Upper lobe of right lung (tissue), 1 donor: ENCODE results near the gene YPEL1. TPM values are rescaled to one million over a fixed set of nuclear protein-coding genes. Genes with fewer than 3 reads are reported as not detected.
A peak's percentile ranks its signal among the peaks of the same experiment; 100 is the strongest.

Experiments
- ATAC-seq: fragments of 200-7000 bp; cut with Tn5 transposase; one replicate; pipeline ENCODE4 v1.9.1; 2020; ENCODE audit warnings: mild to moderate bottlenecking, moderate library complexity
- DNase-seq: peaks from one replicate; pipeline ENCODE4 v3.0.0-alpha.2; 2020
- H3K27ac ChIP-seq: fragments of 200-600 bp; one replicate; pipeline ENCODE4 v1.8.0; 2022
- H3K27me3 ChIP-seq: fragments of 200-600 bp; one replicate; pipeline ENCODE4 v1.8.0; 2022; ENCODE audit warnings: mild to moderate bottlenecking
- H3K36me3 ChIP-seq: fragments of 200-600 bp; one replicate; pipeline ENCODE4 v1.8.0; 2022
- H3K4me1 ChIP-seq: fragments of 200-600 bp; one replicate; pipeline ENCODE4 v1.8.0; 2022
- H3K4me3 ChIP-seq: fragments of 200-600 bp; one replicate; pipeline ENCODE4 v1.8.0; 2022; ENCODE audit warnings: mild to moderate bottlenecking
- H3K9me3 ChIP-seq: fragments of 200-600 bp; one replicate; pipeline ENCODE4 v1.8.0; 2022
- intact Hi-C: fragments of 100-400 bp; cut with DNase I; formaldehyde crosslinking; loops from one replicate; pipeline ENCODE4 v1.11.0; 2022
- total RNA-seq: library from RNA; stranded (reverse); fragmentation: NEBNext Ultra II Directional; extraction: Animal tissue kit (Norgen Biotek cat#: 25700); gene quantifications from one replicate; pipeline ENCODE4 v1.2.1, GENCODE V29; 2021
- TF ChIP-seq, protein P1 (sequence below): fragments of 200-600 bp; IDR thresholded peaks from one replicate; pipeline ENCODE4 v1.8.0; 2022; ENCODE audit warnings: antibody characterized with exemption
- donor health status: DM: no; HTN: yes; CAD: no; lungs with severe emphysema.

The YPEL1 gene
- total RNA-seq, 1 donor from 2014 or later = 6.7 TPM

DNA sequence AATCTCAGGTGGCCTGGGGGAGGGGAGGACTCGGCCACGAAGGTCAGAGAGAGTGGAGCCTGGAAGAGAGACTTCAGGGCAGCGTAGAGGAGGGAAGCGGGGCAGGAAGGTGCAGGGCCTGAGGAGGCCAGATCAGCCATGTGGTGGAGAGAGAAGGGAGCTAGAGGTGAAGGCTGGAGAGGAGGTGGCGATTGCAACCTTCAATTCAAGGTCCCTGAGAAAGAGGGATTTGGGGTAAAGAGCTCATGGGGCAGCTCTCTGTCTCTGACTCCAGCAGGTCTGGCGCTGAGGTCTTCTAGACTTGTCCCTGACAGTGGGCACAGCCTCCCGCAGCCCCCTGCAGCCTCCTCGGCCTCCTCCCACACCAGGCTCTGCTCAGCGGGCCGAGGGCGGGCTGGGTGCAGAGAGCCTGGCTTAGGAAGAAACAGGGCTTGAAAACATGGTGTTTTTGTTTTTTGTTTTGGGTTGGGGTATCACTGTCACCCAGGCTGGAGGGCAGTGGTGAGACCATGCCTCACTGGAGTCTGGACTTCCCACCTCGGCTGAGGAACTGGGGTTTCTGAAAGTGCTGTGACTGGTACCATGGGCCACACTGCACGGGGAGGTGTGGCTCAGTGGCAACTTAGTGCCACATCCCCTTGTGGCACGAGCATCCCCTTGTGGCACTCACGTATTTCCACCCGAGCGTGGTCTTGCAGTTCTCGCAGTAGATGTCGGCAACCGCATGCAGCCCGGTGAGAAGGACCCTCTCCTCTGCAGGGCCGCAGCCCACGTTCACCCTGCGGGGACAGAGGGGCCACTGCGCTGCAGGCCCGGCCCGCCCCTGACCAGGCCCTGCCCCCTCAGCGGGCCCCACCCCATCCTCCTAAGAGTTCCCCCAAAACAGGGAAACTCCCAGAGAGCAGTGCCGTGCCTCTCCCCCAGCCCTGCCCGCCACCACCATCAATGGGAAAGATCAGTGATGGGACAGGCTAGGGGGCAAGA lies 32.6 kb downstream of the YPEL1 start:
- Histone ChIP-seq H3K36me3 (peaks cover 20% of the 10 kb centered on the region), H3K9me3 (no peaks in the 10 kb centered on the region), H3K4me1 (peaks cover 10% of the 10 kb centered on the region), H3K27ac (no peak overlapping the region), H3K27me3 (no peaks in the 10 kb centered on the region), H3K4me3 (no peak overlapping the region)
- ATAC-seq = no peak
- TF ChIP-seq, protein P1, sequence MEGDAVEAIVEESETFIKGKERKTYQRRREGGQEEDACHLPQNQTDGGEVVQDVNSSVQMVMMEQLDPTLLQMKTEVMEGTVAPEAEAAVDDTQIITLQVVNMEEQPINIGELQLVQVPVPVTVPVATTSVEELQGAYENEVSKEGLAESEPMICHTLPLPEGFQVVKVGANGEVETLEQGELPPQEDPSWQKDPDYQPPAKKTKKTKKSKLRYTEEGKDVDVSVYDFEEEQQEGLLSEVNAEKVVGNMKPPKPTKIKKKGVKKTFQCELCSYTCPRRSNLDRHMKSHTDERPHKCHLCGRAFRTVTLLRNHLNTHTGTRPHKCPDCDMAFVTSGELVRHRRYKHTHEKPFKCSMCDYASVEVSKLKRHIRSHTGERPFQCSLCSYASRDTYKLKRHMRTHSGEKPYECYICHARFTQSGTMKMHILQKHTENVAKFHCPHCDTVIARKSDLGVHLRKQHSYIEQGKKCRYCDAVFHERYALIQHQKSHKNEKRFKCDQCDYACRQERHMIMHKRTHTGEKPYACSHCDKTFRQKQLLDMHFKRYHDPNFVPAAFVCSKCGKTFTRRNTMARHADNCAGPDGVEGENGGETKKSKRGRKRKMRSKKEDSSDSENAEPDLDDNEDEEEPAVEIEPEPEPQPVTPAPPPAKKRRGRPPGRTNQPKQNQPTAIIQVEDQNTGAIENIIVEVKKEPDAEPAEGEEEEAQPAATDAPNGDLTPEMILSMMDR = no peak
- intact Hi-C loops = no loop called here
- no peak for DNase-seq

DNA sequence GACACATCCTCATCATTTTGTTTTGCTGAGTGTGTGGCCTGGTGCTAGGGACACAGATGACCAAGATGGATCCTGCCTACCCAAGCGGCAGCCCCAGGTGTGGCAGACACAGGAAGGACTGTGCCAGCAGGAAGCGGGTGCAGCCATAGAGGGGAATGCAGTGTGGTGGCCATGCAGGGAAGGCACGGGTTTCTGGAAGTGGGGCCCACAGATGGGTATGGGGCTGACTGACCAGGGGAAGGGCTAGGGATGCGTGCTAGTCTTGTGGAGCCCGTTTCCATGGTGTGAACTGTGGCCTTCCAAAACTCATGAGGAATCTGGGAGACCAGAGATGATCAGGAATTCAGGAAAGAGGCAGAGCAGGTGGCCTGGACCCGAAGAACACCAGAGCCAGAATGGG lies 33.5 kb downstream of the YPEL1 start:
- intact Hi-C loops = no loop called here
- TF ChIP-seq, protein P1 = no peak
- peaks cover 10% of the 10 kb centered on the region for H3K4me1 ChIP-seq
- H3K36me3 ChIP-seq = peaks cover 29% of the 10 kb centered on the region
- DNase-seq = no peak
- H3K4me3 ChIP-seq = no peak overlapping the region
- ATAC-seq = no peak
- no peak overlapping the region for H3K27ac ChIP-seq
- no peaks in the 10 kb centered on the region for H3K27me3 ChIP-seq
- H3K9me3 ChIP-seq = no peaks in the 10 kb centered on the region

DNA sequence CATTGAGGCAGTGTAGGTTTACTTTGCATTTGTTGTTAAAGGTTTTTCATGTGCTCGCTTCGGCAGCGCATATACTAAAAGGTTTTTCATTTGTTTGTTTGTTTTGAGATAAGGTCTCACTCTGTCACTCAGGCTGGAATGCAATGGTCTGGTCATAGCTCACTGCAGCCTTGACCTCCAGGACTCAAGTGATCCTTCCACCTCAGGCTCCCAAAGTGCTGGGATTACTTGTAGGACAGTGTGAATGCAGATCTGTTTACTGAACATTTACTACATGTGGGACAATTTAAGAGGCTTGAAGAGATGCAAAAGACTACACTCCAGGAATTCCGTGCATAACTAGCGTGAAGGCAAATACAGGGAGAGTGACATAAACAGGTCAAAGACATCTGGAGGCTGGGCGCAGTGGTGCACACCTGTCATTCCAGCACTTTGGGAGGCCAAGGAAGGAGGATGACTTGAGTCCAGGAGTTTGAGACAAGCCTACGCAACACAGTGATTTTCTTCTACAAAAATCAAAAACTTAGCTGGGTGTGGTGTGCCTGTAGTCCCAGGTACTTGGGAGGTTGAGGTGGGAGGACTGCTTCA lies 34.1 kb downstream of the YPEL1 start:
- Histone ChIP-seq H3K36me3 (peaks cover 35% of the 10 kb centered on the region), H3K4me3 (no peak overlapping the region), H3K27me3 (no peaks in the 10 kb centered on the region), H3K9me3 (no peaks in the 10 kb centered on the region), H3K4me1 (peaks cover 10% of the 10 kb centered on the region), H3K27ac (no peak overlapping the region)
- TF ChIP-seq, protein P1 = no peak
- ATAC-seq (peak; percentile 49), DNase-seq (no peak)
- intact Hi-C loops = no loop called here

DNA sequence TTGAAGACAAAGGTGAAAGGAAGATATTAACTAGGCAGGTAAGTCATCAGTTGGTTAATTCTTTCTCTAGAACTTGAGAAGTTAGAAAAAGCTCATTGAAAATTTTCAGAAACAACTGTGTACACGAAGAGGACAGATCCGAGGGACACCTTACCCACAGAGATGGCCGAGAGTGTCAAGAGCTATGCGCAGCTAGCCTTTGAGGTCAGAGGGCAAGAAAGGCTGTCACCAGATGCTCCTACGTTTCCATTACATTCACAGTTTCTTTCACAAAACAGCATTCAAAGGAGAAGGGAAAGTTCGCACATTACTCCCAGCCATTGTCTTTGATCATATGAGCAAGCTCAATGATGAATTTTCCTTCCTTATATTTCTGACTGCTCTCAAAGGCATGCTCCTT lies 34.8 kb downstream of the YPEL1 start:
- Histone ChIP-seq H3K9me3 (no peaks in the 10 kb centered on the region), H3K4me1 (peaks cover 10% of the 10 kb centered on the region), H3K27ac (no peak overlapping the region), H3K36me3 (peaks cover 41% of the 10 kb centered on the region), H3K27me3 (no peaks in the 10 kb centered on the region), H3K4me3 (no peak overlapping the region)
- TF ChIP-seq, protein P1 = no peak
- intact Hi-C loops = no loop called here
- no peak for DNase-seq
- no peak for ATAC-seq

DNA sequence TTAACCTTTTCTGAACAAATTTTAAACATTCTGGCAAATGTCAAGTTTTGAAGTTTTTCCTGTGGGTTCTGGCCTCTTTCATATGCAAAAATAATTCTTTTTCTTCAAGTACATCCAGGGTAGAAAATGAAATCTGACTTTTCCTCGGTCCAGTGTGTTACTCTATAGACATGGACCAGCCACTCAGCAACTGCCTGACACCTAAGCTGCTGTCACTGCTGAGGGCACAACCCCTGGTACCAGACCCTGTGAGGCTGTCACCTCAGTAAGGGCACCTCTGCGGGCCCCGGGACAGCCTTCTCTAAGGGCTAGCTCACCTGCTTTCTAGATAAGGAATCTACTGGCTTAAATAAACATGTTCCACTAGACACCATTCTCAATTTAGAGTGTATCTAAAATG lies 36.0 kb downstream of the YPEL1 start:
- H3K4me1 ChIP-seq = peaks cover 10% of the 10 kb centered on the region
- H3K9me3 ChIP-seq = no peaks in the 10 kb centered on the region
- peak overlapping the region; percentile 24 for H3K27ac ChIP-seq
- intact Hi-C loops = no loop called here
- DNase-seq (no peak), ATAC-seq (no peak)
- H3K4me3 ChIP-seq = no peak overlapping the region
- H3K27me3 ChIP-seq = no peaks in the 10 kb centered on the region
- H3K36me3 ChIP-seq = peaks cover 53% of the 10 kb centered on the region
- TF ChIP-seq, protein P1 = no peak
